ENCODE data around the gene XRN2. TPM values are rescaled to one million over a fixed set of nuclear protein-coding genes. Genes with fewer than 3 reads are reported as not detected.

XRN2 gene
- total RNA-seq, 1 donor from 2014 or later = 62.1 TPM

GRCh38 chr20:21371193-21371592 lies 68.1 kb downstream of the XRN2 start:
- Histone ChIP-seq H3K4me3 (no peak overlapping the region), H3K27me3 (ENCODE audit: low read depth) (no peaks in the 10 kb centered on the region), H3K9me3 (no peaks in the 10 kb centered on the region), H3K27ac (no peak overlapping the region), H3K4me1 (peaks cover 6% of the 10 kb centered on the region), H3K36me3 (peaks cover 56% of the 10 kb centered on the region)
- intact Hi-C loops (cut with DNase I) = no loop called here
- ATAC-seq (no peak), DNase-seq (no peak)
- TF ChIP-seq, protein P1, sequence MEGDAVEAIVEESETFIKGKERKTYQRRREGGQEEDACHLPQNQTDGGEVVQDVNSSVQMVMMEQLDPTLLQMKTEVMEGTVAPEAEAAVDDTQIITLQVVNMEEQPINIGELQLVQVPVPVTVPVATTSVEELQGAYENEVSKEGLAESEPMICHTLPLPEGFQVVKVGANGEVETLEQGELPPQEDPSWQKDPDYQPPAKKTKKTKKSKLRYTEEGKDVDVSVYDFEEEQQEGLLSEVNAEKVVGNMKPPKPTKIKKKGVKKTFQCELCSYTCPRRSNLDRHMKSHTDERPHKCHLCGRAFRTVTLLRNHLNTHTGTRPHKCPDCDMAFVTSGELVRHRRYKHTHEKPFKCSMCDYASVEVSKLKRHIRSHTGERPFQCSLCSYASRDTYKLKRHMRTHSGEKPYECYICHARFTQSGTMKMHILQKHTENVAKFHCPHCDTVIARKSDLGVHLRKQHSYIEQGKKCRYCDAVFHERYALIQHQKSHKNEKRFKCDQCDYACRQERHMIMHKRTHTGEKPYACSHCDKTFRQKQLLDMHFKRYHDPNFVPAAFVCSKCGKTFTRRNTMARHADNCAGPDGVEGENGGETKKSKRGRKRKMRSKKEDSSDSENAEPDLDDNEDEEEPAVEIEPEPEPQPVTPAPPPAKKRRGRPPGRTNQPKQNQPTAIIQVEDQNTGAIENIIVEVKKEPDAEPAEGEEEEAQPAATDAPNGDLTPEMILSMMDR (IDR thresholded peaks at IDR 0.05) = no peak

DNA sequence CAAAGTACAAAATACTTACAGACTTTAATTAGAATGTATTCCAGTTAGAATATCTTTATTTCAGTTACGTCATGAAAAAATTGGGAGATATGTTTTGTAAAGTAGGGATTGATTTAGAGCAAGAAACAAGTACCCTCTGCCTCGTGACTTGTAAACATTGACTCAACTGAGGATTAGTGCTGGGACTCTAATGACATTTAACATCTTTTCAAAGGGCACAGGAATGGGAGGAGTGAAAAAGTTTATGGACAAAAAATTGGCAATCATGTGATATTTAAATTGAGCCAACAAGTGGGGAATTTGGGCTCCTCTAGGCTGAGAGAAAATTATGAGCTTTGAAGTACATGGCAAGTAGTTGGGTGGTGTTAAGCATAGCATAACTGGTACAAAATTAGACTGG lies 68.9 kb downstream of the XRN2 start:
- TF ChIP-seq, protein P1 (IDR thresholded peaks at IDR 0.05) = no peak
- DNase-seq = no peak

DNA sequence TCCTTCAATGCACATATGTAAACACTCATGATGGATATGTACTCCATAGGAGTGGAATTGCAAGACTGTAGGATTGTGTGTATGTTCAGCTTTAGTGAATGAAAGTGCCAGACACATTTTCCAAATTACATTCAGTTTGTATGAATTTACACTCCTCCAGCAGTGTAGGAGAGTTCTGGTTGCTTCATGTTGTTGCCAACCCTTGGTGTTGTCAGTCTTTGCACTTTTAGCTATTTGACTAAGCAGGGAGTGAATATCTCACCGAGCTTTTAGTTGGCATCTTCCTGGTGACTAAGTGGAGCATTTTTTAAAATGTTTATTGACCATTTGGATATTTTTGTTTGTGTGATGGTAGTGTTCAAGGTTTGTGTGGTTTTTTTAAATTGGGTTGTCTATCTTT lies 70.3 kb downstream of the XRN2 start:
- no peaks in the 10 kb centered on the region for H3K9me3 ChIP-seq
- no peak overlapping the region for H3K27ac ChIP-seq
- TF ChIP-seq, protein P1 (IDR thresholded peaks at IDR 0.05) = no peak
- intact Hi-C loops (cut with DNase I) = no loop called here
- DNase-seq (no peak), ATAC-seq (no peak)
- peaks cover 52% of the 10 kb centered on the region for H3K36me3 ChIP-seq
- H3K4me3 ChIP-seq = no peak overlapping the region
- no peaks in the 10 kb centered on the region for H3K27me3 ChIP-seq (ENCODE audit: low read depth)
- peaks cover 6% of the 10 kb centered on the region for H3K4me1 ChIP-seq

More for the DNA sequence above, 68.9 kb downstream of the XRN2 start:
- Histone ChIP-seq H3K9me3 (no peaks in the 10 kb centered on the region), H3K27me3 (ENCODE audit: low read depth) (no peaks in the 10 kb centered on the region), H3K27ac (no peak overlapping the region), H3K4me3 (no peak overlapping the region), H3K36me3 (peaks cover 56% of the 10 kb centered on the region), H3K4me1 (peaks cover 6% of the 10 kb centered on the region)
- no peak for ATAC-seq
- intact Hi-C loops (cut with DNase I) = no loop called here

GRCh38 chr20:21376626-21377025 lies 73.5 kb downstream of the XRN2 start:
- H3K36me3 ChIP-seq = peaks cover 39% of the 10 kb centered on the region
- H3K9me3 ChIP-seq = no peaks in the 10 kb centered on the region
- H3K27me3 ChIP-seq (ENCODE audit: low read depth) = no peaks in the 10 kb centered on the region
- H3K27ac ChIP-seq = no peak overlapping the region
- TF ChIP-seq, protein P1 (IDR thresholded peaks at IDR 0.05) = no peak
- peaks cover 6% of the 10 kb centered on the region for H3K4me1 ChIP-seq
- ATAC-seq (no peak), DNase-seq (no peak)
- intact Hi-C loops (cut with DNase I) = no loop called here
- no peak overlapping the region for H3K4me3 ChIP-seq

DNA sequence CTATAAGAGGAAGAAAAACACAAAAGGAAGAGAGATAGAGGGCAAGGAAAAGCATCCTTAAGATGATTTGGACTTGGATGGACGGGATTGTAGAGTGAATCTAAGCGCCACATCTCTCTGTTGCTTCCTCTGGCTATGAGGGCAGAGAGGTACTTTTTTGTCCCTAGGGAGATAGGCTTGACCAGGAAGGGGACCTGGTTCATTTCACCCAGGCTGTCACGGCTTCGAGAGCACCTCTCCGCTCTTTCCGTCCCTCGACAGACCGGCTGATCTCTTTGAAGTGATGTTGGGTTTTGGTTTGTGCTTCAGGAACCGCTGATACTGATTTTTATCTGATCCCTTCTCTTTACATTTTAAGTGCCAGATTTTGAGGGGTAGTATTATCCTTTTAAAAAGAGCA lies 74.6 kb downstream of the XRN2 start:
- intact Hi-C loops (cut with DNase I) = no loop called here
- ATAC-seq (no peak), DNase-seq (no peak)
- peaks cover 6% of the 10 kb centered on the region for H3K4me1 ChIP-seq
- H3K36me3 ChIP-seq = peaks cover 49% of the 10 kb centered on the region
- no peaks in the 10 kb centered on the region for H3K9me3 ChIP-seq
- TF ChIP-seq, protein P1 (IDR thresholded peaks at IDR 0.05) = no peak
- H3K27me3 ChIP-seq (ENCODE audit: low read depth) = no peaks in the 10 kb centered on the region
- H3K27ac ChIP-seq = no peak overlapping the region
- no peak overlapping the region for H3K4me3 ChIP-seq

- Histone ChIP-seq H3K9me3 (no peaks in the 10 kb centered on the region), H3K4me1 (peaks cover 6% of the 10 kb centered on the region), H3K27ac (no peak overlapping the region), H3K4me3 (no peak overlapping the region), H3K27me3 (ENCODE audit: low read depth) (no peaks in the 10 kb centered on the region), H3K36me3 (peaks cover 54% of the 10 kb centered on the region)
- DNase-seq (no peak), ATAC-seq (no peak)
- intact Hi-C loops (cut with DNase I) = no loop called here
- TF ChIP-seq, protein P1 (IDR thresholded peaks at IDR 0.05) = no peak
These were observed 75.1 kb downstream of the XRN2 start for GRCh38 chr20:21378259-21378658.
